Activated CD4-positive, alpha-beta T cell treated with anti-CD3 and anti-CD28 coated beads for 48 hours (primary cell): ENCODE data around the gene CENPP.
A peak's percentile ranks its signal among the peaks of the same experiment; 100 is the strongest.
"Not testable (repeated sequence)": the region's sequence is repeated elsewhere in the genome, so short reads cannot be mapped to it uniquely, and the experiment has no call there.

Experiments used
- DNase-seq: peaks from one replicate; pipeline ENCODE4 v3.0.0-alpha.2; 2020

The CENPP gene

GRCh38 chr9:92384375-92384774 is 58.6 kb downstream of the CENPP start:
- no peak for DNase-seq

DNA sequence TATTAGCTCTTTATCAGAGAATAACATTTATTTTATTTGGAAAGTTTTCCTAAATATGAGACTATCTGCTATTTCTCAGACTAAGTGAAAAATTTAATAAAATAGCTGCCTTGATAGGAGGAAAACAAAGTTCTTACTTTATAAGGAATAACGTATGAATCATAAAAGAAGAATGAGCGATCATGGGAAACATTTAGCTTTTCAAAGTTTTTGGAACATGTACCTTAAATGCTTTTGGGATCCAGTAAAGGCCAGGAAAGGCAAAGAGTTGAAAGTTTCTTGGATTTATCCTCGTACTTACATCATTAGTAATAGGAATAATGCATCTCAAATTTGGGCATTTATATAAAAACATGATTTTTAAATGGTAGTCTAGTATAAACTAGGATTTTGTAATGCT is 59.2 kb downstream of the CENPP start:
- no peak for DNase-seq

DNA sequence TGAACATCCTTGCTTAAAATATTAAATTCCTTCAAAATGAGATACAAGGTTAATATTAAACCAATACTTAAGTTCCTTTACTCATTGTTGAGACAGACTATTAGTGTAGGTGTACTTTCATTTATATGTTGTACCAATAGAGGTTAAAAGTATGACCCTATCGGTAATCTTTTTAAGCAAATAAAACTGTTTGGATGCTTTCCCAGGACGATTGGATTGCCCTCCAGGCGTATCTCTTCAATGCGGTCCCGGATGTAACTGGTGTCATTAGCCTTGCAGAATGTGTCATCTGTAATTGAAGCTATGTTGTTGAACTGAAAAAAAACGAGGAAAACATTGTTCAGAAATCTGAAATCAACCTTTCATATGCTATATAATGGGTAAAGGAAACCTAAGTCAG is 59.7 kb downstream of the CENPP start:
- no peak for DNase-seq

- no peak for DNase-seq
These were observed 60.2 kb downstream of the CENPP start for GRCh38 chr9:92385953-92386352.

- no peak for DNase-seq
These were observed 66.9 kb downstream of the CENPP start for GRCh38 chr9:92392690-92393089.

DNA sequence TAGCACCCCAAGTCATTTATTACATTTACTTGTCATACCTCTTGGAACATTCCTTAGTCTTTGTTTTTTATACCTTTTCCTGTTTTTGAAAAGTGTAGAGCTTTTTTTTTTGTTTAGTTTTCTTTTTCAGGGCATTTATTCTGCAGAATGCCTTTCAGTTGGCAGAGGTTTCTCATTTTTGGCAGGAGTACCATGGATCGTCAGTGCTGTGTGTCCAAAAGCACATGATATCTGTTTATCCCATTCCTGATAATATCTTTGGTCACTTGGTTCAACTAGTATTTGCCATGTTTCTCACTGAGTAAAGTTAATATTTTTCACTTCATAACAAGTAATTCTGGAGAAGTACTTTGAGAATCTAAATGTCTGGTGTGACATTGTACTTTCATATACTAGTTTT is 67.9 kb downstream of the CENPP start:
- DNase-seq = no peak

DNA sequence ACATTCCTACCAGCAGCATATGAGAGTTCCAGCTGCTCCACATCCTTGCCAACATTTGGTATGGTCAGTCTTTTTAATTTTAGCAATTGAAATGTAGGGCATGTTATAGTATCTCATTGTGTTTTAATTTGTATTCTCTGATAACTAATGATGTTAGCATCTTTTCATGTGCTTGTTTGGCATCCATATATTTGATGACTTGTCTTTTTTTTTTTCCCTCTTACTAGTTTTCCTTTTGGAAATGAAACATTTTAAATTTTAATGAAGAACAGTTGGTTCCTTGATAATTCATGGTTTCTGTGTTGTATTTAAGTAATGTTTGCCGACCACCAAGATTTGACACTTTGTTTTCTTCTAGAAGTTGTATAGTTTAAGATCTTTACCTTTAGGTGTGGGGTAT is 69.9 kb downstream of the CENPP start:
- DNase-seq = no peak

- DNase-seq = no peak
These were observed 72.1 kb downstream of the CENPP start for GRCh38 chr9:92397853-92398252.

GRCh38 chr9:92402360-92402759 is 76.6 kb downstream of the CENPP start:
- no peak for DNase-seq

DNA sequence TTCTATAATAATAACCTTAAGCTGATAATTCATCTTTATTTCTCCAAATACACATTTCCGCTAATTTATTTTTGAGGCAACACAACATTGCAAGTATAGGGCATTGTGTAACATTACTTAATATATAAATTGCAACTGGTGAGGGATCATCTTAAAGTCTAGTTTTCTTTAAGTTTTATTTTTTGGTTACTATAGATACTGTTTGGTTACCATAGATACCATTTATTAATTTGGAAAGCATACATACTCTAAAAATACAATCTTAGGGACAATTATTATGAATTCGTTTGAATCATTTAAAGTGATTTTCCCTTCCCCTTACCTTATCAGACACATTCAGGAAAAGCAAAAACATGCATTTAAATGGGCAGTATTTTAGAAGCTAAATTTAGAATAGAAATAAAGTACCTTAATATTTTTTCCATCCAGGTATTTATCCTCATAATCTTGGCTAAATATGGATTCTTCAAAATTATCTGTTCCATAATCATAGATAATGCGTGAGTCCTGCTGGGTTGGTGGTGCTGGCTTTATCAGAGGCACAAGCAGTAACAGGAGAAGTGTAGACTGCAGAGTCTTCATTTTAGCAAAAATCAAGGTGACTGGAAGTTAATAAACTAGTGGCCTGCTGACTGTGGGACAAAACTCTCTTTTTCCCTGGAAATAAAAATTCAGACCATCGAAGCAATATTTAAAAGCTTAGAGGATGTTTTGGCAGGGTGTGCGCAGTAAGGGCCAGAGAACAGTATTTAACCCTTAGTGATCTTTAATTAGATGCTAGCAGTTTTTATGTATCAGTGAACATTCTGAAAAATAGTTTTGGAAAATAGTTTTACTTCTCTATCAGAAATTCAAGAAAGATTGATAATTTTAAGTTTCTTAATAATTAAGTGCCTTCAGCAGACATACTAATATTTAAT is 77.3 kb downstream of the CENPP start:
- no peak for DNase-seq

- DNase-seq = no peak
These were observed 78.5 kb downstream of the CENPP start, which contains the start of gene OGN for GRCh38 chr9:92404042-92404836. TSS of gene OGN (minus strand) at chr9:92404578. CDS start at chr9:92403407, 1,171 bp downstream.

DNA sequence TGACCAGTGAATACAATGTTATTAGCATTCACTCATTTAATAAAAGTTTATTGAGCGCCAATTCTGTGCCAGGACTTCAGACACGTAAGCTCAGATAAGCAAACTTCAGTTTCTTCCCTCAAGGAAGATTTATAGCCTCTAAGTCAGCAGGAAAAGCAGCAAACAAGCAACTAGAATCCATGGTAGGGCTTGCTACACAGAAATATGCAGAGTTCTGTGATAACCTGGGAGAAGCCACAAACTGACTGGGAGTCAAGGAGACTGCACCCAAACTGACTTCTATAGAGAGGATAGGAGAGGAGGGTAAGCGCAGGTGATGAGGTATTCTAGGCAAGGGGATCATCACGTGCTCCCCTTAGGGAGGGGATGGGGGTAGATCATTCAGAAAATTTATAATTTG is 80.1 kb downstream of the CENPP start:
- no peak for DNase-seq

DNA sequence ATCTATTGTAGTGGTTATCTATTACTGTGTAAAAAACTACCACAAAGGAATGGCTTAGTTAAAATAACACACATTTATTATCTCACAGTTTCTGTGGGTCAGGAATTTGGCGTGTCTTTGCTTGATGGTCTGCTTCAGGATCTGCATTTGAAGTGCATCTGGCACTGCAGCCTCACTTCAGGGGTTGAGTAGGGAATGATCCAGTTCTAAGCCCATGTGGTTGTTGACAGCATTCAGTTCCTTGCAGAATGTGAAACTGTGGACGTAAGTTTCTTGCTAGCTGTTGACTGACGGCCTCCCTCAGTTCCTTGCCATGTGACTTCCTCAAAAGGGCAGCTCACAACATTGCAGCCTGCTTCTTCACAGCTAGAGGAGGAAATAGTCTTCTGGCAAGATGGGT is 80.7 kb downstream of the CENPP start:
- peak; percentile 16 for DNase-seq

- no peak for DNase-seq
These were observed 82.1 kb downstream of the CENPP start for GRCh38 chr9:92407818-92408217.

DNA sequence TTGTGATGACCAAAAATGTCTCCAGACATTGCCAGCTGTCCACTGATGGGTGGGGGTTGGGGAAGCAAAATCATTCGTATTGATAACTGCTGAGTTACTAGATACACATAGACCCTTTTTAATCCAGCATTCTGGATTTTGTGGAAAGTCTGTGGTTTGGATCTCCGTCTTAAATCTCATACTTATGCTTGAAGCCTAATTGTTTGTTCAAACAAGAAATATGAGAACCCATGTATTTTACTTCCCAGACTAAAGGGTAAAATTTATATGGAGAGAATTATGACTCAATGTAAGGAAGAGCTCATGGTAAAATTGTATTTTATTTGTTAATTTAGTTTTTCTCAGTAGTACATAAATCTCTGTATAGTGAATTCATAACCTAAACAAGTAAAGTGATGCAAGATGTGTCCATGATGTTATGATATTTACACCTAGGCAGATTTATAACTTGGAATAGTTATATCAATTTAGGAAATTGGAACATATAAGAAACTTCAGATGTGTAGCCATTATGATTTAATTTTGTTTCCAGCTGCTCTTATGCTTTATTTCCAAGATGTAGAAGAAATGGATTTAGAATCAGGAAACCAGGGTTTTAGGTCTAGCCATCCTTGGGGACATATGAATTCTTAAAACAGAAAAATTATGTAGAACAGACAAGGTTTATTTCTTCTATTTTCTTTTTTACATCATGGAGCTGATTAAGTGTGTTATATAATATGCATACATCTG is 83.2 kb downstream of the CENPP start:
- DNase-seq = no peak

- not testable (repeated sequence) for DNase-seq
These were observed 85.4 kb downstream of the CENPP start for GRCh38 chr9:92411157-92411556.

GRCh38 chr9:92414566-92414965 is 88.8 kb downstream of the CENPP start:
- no peak for DNase-seq

GRCh38 chr9:92422611-92423338 is 97.0 kb downstream of the CENPP start:
- DNase-seq = no peak

GRCh38 chr9:92423612-92424011 is 97.9 kb downstream of the CENPP start:
- no peak for DNase-seq

DNA sequence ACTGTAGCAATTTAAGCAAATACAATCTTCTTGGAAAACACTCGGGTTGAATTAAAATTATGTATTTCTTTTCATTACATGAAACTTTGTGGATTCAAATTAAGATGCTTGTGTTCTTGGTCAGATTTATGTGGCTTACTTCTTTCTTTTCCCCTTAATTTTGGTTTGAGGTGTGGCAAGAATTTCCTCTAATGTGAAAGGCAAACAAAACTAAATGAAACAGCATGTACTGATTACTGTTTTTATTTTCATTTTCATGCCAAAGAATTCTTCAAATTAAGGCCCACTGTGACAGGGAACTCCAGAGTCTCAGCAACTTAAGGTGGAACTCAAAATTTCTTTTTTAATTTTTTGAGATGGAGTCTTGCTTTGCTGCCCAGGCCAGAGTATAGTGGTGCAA is 98.6 kb downstream of the CENPP start, which contains the start of gene OMD:
Gene OMD, minus strand, starts transcription at position 132 of the 400 bp plus-strand sequence. CDS start 6,913 bp downstream, outside the sequence.
- no peak for DNase-seq

DNA sequence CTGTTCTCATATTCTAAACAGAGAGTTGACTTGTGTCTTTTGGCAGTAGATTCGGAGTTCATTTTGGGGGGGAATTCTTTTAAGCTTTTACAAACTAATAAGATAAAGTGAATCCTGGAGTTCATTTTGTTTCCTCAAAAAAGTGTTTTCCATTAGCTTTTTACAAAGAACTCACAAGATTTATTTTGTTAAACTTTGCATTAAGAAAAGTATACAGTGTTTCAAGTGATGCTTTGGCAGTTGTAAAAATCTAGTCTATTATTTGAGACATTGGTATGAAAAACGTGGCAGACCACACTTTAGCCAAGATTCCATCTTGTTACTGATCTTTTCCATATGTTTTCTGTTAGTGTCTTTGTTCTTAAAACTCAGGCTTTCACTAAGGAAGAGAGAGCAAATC is 99.7 kb downstream of the CENPP start:
- DNase-seq = no peak

DNA sequence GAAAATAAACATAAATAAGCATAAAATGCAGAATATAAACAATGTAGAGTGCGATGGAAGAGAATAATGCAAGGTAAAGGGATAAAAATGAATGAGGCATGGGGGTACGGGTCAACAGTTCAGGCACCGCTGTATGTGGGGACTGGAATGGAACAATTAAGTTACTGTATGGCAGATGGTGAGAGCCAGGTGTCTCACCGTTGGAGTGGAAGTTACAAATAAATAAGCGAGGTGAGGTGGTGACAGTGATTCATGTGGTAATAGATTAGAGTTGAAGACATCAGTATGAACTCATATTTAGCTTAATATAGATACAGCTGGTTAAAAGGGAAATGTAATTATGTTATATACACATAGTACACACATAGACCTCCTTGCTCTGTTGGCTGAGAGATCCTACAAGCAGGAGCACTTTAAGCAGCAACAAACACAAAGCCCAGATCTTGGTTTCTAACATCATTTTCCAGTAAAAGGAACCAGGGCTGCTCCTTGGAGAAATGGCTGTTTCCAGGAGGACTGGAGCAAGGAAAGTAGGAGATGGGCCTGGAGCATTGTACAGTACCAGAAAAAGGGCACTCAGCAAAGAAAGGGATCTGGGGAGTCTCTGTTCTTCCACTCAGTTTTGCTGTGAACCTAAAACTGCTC is 100.9 kb downstream of the CENPP start:
- DNase-seq = no peak
